KMS-11 (cell line): ENCODE results near the gene TTYH2.

Experiments
- H2AFZ ChIP-seq: fragments of 200-600 bp; sonication (generic); 2 replicates; pipeline ENCODE4 v1.6.1; 2016; ENCODE audit warnings: antibody characterized with exemption, mixed run types, low read depth
- H3K27ac ChIP-seq: fragments of 200-600 bp; sonication (generic); 2 replicates; pipeline ENCODE4 v1.6.1; 2016; ENCODE audit warnings: mild to moderate bottlenecking, mixed run types
- H3K27me3 ChIP-seq: fragments of 200-600 bp; sonication (generic); 2 replicates; pipeline ENCODE4 v1.6.1; 2017; ENCODE audit warnings: mild to moderate bottlenecking, low read depth, mixed run types, moderate library complexity; ENCODE audit not compliant: insufficient read depth
- H3K36me3 ChIP-seq: fragments of 200-600 bp; sonication (generic); 2 replicates; pipeline ENCODE4 v1.6.1; 2017; ENCODE audit warnings: mild to moderate bottlenecking, mixed run types; ENCODE audit not compliant: insufficient read depth
- H3K4me1 ChIP-seq: fragments of 200-600 bp; sonication (generic); 2 replicates; pipeline ENCODE4 v1.6.1; 2016; ENCODE audit warnings: mild to moderate bottlenecking, low read depth, mixed run types; ENCODE audit not compliant: poor library complexity, severe bottlenecking
- H3K4me2 ChIP-seq: fragments of 200-600 bp; sonication (generic); 2 replicates; pipeline ENCODE4 v1.7.0; 2016; ENCODE audit warnings: mild to moderate bottlenecking, mixed run types
- H3K4me3 ChIP-seq: fragments of 200-600 bp; sonication (generic); IDR thresholded peaks from 2 replicates; pipeline ENCODE4 v1.6.1; 2017; ENCODE audit warnings: low read depth, low read length, mixed read lengths; ENCODE audit not compliant: insufficient read depth
- H3K79me2 ChIP-seq: fragments of 200-600 bp; sonication (generic); 2 replicates; pipeline ENCODE4 v1.6.1; 2016; ENCODE audit warnings: low read depth, mixed run types; ENCODE audit not compliant: insufficient read depth
- H3K9ac ChIP-seq: fragments of 200-600 bp; sonication (generic); 2 replicates; pipeline ENCODE4 v1.6.1; 2016; ENCODE audit warnings: mild to moderate bottlenecking, mixed run types
- H4K20me1 ChIP-seq: fragments of 200-600 bp; sonication (generic); 2 replicates; pipeline ENCODE4 v1.6.1; 2016; ENCODE audit warnings: mild to moderate bottlenecking, mixed run types; ENCODE audit not compliant: insufficient read depth
- TF ChIP-seq, protein P1 (sequence below): fragments of 200-600 bp; sonication (generic); conservative IDR thresholded peaks from 2 replicates; pipeline ENCODE4 v1.6.1; 2017; ENCODE audit warnings: low read depth, mild to moderate bottlenecking, antibody characterized with exemption, low read length, moderate library complexity, mixed read lengths

The TTYH2 gene

DNA sequence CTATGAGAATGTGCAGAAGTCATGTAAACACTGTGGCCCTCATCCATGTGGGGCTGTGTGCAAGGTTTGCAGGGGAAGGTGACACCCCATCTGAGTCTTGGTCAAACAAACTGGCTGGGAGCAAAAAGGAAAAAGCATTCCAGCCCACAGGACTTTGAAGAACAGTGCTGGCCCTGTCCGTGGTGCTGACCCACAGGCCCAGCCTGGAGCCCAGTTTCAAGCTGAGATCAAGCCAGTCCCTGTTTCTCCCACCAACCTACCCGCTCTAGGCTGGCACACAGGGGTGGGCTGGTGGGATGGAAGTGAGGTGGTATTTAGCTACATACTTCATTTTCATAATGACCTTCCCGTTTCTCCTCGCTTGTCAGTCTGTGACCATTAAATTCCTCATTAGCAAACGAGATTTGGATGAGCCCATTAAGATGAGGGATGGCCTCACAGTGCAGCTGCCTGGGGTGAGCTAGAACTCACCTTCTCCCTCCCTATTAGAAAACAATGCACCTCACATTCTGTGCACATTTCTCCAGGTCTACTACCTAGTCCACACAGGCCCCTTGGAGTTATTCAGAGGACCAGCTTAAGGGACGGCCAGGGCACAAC lies 22.5 kb upstream of the TTYH2 start:
- Histone ChIP-seq H3K4me1 (no peaks in the 10 kb centered on the region), H2AFZ (no peak overlapping the region), H3K27ac (no peak overlapping the region), H4K20me1 (no peaks in the 10 kb centered on the region), H3K4me2 (no peak overlapping the region), H3K27me3 (peaks cover 57% of the 10 kb centered on the region), H3K79me2 (no peaks in the 10 kb centered on the region), H3K9ac (no peak overlapping the region), H3K4me3 (no peak overlapping the region), H3K36me3 (no peaks in the 10 kb centered on the region)
- TF ChIP-seq, protein P1, sequence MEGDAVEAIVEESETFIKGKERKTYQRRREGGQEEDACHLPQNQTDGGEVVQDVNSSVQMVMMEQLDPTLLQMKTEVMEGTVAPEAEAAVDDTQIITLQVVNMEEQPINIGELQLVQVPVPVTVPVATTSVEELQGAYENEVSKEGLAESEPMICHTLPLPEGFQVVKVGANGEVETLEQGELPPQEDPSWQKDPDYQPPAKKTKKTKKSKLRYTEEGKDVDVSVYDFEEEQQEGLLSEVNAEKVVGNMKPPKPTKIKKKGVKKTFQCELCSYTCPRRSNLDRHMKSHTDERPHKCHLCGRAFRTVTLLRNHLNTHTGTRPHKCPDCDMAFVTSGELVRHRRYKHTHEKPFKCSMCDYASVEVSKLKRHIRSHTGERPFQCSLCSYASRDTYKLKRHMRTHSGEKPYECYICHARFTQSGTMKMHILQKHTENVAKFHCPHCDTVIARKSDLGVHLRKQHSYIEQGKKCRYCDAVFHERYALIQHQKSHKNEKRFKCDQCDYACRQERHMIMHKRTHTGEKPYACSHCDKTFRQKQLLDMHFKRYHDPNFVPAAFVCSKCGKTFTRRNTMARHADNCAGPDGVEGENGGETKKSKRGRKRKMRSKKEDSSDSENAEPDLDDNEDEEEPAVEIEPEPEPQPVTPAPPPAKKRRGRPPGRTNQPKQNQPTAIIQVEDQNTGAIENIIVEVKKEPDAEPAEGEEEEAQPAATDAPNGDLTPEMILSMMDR, result no peak

DNA sequence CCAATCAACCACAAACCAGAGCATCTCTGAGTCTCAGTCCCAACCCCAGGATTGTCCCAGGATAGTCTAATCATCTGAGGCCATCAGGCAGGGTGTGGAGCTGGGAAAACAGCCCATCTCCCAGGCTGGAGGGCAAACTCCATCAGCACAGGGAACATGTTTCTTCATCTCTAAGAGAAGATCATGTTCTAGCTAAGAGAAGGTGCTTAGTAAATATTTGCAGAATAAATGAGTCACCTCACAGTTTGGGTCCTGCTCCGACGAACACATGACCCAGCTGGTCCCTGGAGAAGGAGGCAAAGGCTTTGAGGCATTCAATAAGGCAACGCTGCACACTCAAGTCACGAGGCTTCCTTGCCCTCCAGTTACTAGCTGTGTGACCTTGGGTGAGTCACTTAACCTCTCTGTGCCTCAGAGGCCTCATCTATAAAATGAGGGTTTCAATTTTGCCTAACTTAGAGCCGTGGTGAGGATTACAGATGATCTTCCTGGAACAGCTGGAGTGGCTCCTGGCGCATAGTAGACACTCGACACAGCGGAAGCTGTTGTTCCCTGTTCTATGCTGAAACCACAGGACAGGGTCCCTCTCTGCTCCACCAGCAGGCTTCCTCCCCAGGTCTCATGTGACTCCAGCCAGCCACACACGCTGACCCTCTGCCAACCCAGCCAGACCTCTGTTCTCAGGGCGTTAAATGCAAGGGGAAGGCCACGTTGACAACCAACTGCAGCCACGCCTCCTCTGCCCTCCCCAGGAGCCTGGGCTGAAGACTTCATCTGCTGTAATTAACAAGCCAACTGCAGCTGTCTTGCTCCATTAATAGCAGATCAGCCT lies 20.2 kb upstream of the TTYH2 start:
- Histone ChIP-seq H3K9ac (no peak overlapping the region), H3K27ac (no peak overlapping the region), H3K79me2 (no peaks in the 10 kb centered on the region), H3K4me1 (no peaks in the 10 kb centered on the region), H3K4me3 (no peak overlapping the region), H3K27me3 (peaks cover 64% of the 10 kb centered on the region), H4K20me1 (no peaks in the 10 kb centered on the region), H3K36me3 (no peaks in the 10 kb centered on the region), H2AFZ (no peak overlapping the region), H3K4me2 (no peak overlapping the region)
- TF ChIP-seq, protein P1, result no peak

DNA sequence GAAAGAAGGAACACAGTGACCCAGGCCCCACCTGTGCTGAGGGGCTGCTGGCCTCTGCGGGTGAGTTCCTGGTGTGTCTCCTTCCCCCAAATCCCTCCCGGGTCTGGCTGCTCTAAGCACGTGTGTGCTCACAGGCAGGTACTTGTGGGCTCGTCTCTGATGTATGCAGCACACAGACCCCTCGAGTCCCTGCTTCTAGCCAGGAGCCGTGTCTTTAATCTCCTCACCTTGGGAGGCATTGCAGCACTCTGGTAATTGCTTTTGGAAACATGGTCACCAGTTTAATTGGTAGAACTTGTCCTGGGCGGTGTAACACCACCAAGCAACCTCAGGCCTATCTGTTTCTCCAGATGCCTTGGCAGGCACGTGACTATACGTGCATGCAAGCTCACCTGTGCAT lies 18.7 kb upstream of the TTYH2 start:
- TF ChIP-seq, protein P1, result no peak
- H3K79me2 ChIP-seq, result no peaks in the 10 kb centered on the region
- H4K20me1 ChIP-seq, result no peaks in the 10 kb centered on the region
- H3K4me1 ChIP-seq, result no peaks in the 10 kb centered on the region
- no peak overlapping the region for H3K4me2 ChIP-seq
- H3K27ac ChIP-seq, result no peak overlapping the region
- H3K27me3 ChIP-seq, result peaks cover 75% of the 10 kb centered on the region
- no peak overlapping the region for H3K4me3 ChIP-seq
- H3K36me3 ChIP-seq, result no peaks in the 10 kb centered on the region
- no peak overlapping the region for H3K9ac ChIP-seq
- H2AFZ ChIP-seq, result no peak overlapping the region

GRCh38 chr17:74196541-74197317 lies 16.6 kb upstream of the TTYH2 start:
- Histone ChIP-seq H3K79me2 (no peaks in the 10 kb centered on the region), H3K4me1 (no peaks in the 10 kb centered on the region), H3K36me3 (no peaks in the 10 kb centered on the region), H3K27me3 (peaks cover 96% of the 10 kb centered on the region), H3K4me2 (no peak overlapping the region), H3K9ac (no peak overlapping the region), H3K27ac (no peak overlapping the region), H3K4me3 (no peak overlapping the region), H2AFZ (no peak overlapping the region), H4K20me1 (no peaks in the 10 kb centered on the region)
- TF ChIP-seq, protein P1, result no peak
